ENCODE data around the gene GABARAP. TPM values are rescaled to one million over a fixed set of nuclear protein-coding genes. Genes with fewer than 3 reads are reported as not detected.

Gene GABARAP
- polyA plus RNA-seq, 1 donor (not counting 4 experiments of a cell fraction or from before 2014, with no cell fraction given): 271 TPM

DNA sequence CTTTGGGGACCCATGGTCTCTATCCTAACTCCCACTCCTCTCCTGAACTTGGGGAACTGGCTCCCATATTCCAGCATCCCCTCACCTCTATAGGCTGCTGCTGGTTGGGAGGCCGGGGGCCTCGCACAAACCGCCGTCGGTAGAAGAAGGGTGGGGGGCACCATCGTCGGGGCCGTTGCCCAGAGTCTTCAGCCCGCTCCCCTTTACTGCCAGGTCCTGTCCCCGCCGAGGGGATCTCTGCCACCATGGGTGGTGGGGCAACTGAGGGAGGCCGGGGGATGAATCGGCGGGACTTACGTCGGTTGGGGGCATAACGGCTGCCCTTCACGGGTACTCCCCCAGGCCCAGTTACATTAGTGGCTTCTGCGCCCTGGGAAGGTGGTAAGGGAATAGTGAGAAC, 47.9 kb upstream of the GABARAP start:
- Histone ChIP-seq H3K9me3 (ENCODE audit: control insufficient read depth, low read depth, low read length) (no peaks in the 10 kb centered on the region), H3K9ac (ENCODE audit: control insufficient read depth, extremely low read depth, insufficient read depth, low read length) (no peak overlapping the region), H2AFZ (ENCODE audit: control insufficient read depth, low read length) (no peak overlapping the region), H3K27ac (ENCODE audit: control insufficient read depth, insufficient read depth, low read length) (no peak overlapping the region), H3K4me2 (ENCODE audit: control insufficient read depth, extremely low read depth, insufficient read depth, low read depth, low read length) (no peak overlapping the region), H3K36me3 (ENCODE audit: control insufficient read depth in 2 of 2, extremely low read depth in 1 of 2, insufficient read depth in 2 of 2, low read length in 2 of 2) (no peaks in the 10 kb centered on the region), H3K4me3 (ENCODE audit: control insufficient read depth in 2 of 3, extremely low read depth in 1 of 3, insufficient read depth in 2 of 3, low read depth in 1 of 3, low read length in 3 of 3) (no peak overlapping the region), H3K9me1 (ENCODE audit: control insufficient read depth, extremely low read depth, insufficient read depth, low read length) (no peaks in the 10 kb centered on the region), H3K4me1 (ENCODE audit: control insufficient read depth, extremely low read depth, insufficient read depth, low read length) (peaks cover 14% of the 10 kb centered on the region), H3K79me2 (ENCODE audit: control insufficient read depth, insufficient read depth, low read length) (no peaks in the 10 kb centered on the region), H4K20me1 (ENCODE audit: control insufficient read depth, extremely low read depth, insufficient read depth, low read length) (peaks cover 2% of the 10 kb centered on the region), H3K27me3 (ENCODE audit: control insufficient read depth, extremely low read depth, insufficient read depth, low read length) (peaks cover 50% of the 10 kb centered on the region)
- TF ChIP-seq, protein P1, sequence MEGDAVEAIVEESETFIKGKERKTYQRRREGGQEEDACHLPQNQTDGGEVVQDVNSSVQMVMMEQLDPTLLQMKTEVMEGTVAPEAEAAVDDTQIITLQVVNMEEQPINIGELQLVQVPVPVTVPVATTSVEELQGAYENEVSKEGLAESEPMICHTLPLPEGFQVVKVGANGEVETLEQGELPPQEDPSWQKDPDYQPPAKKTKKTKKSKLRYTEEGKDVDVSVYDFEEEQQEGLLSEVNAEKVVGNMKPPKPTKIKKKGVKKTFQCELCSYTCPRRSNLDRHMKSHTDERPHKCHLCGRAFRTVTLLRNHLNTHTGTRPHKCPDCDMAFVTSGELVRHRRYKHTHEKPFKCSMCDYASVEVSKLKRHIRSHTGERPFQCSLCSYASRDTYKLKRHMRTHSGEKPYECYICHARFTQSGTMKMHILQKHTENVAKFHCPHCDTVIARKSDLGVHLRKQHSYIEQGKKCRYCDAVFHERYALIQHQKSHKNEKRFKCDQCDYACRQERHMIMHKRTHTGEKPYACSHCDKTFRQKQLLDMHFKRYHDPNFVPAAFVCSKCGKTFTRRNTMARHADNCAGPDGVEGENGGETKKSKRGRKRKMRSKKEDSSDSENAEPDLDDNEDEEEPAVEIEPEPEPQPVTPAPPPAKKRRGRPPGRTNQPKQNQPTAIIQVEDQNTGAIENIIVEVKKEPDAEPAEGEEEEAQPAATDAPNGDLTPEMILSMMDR (optimal IDR thresholded peaks at IDR 0.05 in 1 of 3, IDR thresholded peaks at IDR 0.05 in 1 of 3, conservative IDR thresholded peaks at IDR 0.05 in 1 of 3; ENCODE audit: extremely low read depth in 1 of 3, insufficient read depth in 2 of 3, low read length in 3 of 3): no peak
- no peak for TF ChIP-seq EZH2 (IDR thresholded peaks at IDR 0.05; ENCODE audit: low read length)
- dilution Hi-C loops (cut with MboI; ENCODE audit: extremely low pct_ligation_motif_present, low sequenced_read_pairs): no loop called here
- DNase-seq (ENCODE audit: low read depth, low spot score) (no peak), FAIRE-seq (no peak)

DNA sequence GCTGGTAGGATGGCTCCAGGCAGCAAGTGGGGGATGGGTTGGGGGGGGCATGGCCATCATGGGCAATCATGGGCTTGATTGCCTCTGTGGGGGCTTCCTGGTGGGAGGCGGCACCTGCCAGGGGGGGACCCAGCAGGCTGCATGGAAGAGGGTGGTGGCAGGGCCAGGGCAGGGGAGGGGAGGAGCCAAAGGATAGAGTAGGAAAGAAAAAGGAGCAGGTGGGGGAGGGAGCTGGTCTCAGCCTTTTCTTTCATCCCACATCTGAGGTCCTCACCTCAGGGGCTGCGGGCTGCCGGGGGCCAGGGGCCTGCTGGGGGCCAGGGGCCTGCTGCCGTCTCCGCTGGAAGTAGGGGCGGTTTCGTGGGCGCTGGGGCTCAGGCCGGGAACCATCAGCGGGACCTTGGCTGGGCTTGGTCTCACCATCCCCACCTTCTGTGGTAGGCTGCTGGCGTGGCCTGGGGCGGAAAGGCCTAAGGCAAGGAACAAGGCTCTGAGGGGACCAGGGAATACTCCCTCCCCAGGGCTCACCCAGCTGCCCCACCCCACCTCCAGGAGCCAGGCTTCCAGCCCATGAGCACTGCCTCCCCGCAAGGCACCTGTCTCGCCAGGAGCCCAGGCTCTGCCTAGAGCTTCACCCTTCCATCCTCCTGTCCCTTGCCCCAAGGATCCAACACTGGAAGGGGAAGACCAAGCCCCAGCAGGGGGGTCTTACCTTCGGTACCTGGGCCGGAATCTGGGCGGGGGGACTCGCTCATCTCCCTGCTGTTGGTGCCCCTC, 47.2 kb upstream of the GABARAP start:
- peaks cover 51% of the 10 kb centered on the region for H3K27me3 ChIP-seq (ENCODE audit: control insufficient read depth, extremely low read depth, insufficient read depth, low read length)
- TF ChIP-seq EZH2 (IDR thresholded peaks at IDR 0.05; ENCODE audit: low read length): no peak
- TF ChIP-seq, protein P1 (optimal IDR thresholded peaks at IDR 0.05 in 1 of 3, IDR thresholded peaks at IDR 0.05 in 1 of 3, conservative IDR thresholded peaks at IDR 0.05 in 1 of 3; ENCODE audit: extremely low read depth in 1 of 3, insufficient read depth in 2 of 3, low read length in 3 of 3): no peak
- DNase-seq (ENCODE audit: low read depth, low spot score) (no peak), FAIRE-seq (no peak)
- peaks cover 14% of the 10 kb centered on the region for H3K4me1 ChIP-seq (ENCODE audit: control insufficient read depth, extremely low read depth, insufficient read depth, low read length)
- dilution Hi-C loops (cut with MboI; ENCODE audit: extremely low pct_ligation_motif_present, low sequenced_read_pairs): no loop called here
- no peaks in the 10 kb centered on the region for H3K79me2 ChIP-seq (ENCODE audit: control insufficient read depth, insufficient read depth, low read length)
- H3K9me1 ChIP-seq (ENCODE audit: control insufficient read depth, extremely low read depth, insufficient read depth, low read length): no peaks in the 10 kb centered on the region
- no peak overlapping the region for H2AFZ ChIP-seq (ENCODE audit: control insufficient read depth, low read length)
- H3K4me2 ChIP-seq (ENCODE audit: control insufficient read depth, extremely low read depth, insufficient read depth, low read depth, low read length): no peak overlapping the region
- peaks cover 2% of the 10 kb centered on the region for H4K20me1 ChIP-seq (ENCODE audit: control insufficient read depth, extremely low read depth, insufficient read depth, low read length)
- no peak overlapping the region for H3K27ac ChIP-seq (ENCODE audit: control insufficient read depth, insufficient read depth, low read length)
- no peak overlapping the region for H3K4me3 ChIP-seq (ENCODE audit: control insufficient read depth in 2 of 3, extremely low read depth in 1 of 3, insufficient read depth in 2 of 3, low read depth in 1 of 3, low read length in 3 of 3)
- no peak overlapping the region for H3K9ac ChIP-seq (ENCODE audit: control insufficient read depth, extremely low read depth, insufficient read depth, low read length)
- no peaks in the 10 kb centered on the region for H3K9me3 ChIP-seq (ENCODE audit: control insufficient read depth, low read depth, low read length)
- H3K36me3 ChIP-seq (ENCODE audit: control insufficient read depth in 2 of 2, extremely low read depth in 1 of 2, insufficient read depth in 2 of 2, low read length in 2 of 2): no peaks in the 10 kb centered on the region
